ENCODE data around the gene DNAJB6.

The DNAJB6 gene

DNA sequence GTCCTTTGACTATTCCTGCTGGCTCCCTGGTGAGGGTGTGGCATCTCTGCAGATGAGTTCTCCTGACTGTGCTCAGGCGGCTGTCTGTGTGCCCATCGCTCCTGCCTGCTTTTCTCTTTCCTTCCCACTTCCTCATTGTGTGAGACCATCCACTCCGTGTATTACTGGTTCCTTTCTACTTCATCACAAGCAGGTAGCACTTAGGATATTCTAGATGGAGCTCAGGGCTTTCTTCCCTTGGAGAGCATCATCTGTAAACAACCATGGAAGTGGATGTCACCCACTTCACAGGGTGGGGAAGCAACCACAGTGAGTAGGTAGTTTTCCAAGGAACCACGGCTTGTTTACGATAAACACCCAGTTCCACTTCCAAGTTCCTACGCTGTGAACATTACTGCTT is 15.7 kb downstream of the DNAJB6 start:
- H3K27ac ChIP-seq, result no peak overlapping the region
- TF ChIP-seq ZFX (IDR thresholded peaks at IDR 0.05), result no peak
- TF ChIP-seq, protein P1, sequence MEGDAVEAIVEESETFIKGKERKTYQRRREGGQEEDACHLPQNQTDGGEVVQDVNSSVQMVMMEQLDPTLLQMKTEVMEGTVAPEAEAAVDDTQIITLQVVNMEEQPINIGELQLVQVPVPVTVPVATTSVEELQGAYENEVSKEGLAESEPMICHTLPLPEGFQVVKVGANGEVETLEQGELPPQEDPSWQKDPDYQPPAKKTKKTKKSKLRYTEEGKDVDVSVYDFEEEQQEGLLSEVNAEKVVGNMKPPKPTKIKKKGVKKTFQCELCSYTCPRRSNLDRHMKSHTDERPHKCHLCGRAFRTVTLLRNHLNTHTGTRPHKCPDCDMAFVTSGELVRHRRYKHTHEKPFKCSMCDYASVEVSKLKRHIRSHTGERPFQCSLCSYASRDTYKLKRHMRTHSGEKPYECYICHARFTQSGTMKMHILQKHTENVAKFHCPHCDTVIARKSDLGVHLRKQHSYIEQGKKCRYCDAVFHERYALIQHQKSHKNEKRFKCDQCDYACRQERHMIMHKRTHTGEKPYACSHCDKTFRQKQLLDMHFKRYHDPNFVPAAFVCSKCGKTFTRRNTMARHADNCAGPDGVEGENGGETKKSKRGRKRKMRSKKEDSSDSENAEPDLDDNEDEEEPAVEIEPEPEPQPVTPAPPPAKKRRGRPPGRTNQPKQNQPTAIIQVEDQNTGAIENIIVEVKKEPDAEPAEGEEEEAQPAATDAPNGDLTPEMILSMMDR (conservative IDR thresholded peaks at IDR 0.05), result no peak

DNA sequence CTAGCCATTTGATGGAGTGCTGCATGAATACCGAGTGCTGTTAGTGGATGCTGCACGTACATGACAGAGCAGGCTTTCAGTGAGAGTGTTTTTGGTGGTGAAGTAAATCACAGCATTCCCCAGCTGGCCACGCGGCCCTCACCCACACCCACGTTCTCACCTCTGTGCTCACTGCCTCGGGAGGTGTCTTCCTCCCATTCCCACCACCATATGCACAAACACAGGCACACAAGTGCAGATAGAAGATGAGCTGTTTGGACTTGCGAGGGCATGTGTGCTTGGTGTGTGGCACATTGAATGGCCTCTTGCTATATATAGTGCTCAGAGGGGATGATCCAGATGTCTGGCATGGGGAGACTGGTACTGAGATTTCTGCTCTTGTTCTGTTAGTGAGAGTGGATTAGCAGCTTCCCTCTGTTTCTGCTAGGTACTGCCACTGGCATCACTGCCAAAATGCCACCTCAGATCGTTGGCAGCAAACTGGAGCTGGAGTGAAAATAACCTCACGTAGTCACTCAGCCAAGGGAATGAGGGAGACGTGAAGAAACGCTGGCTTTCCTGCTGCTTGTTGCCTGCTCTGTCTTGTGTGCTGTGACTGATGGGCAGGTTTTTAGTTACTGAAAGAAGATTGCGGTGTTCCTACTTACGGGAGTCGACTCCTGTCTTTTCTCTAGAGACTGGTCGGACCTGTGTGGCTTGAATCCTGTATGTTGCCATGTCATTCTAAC is 19.1 kb downstream of the DNAJB6 start:
- peak overlapping the region; percentile 60 for H3K27ac ChIP-seq
- no peak for TF ChIP-seq ZFX (IDR thresholded peaks at IDR 0.05)
- TF ChIP-seq, protein P1 (conservative IDR thresholded peaks at IDR 0.05), result no peak

DNA sequence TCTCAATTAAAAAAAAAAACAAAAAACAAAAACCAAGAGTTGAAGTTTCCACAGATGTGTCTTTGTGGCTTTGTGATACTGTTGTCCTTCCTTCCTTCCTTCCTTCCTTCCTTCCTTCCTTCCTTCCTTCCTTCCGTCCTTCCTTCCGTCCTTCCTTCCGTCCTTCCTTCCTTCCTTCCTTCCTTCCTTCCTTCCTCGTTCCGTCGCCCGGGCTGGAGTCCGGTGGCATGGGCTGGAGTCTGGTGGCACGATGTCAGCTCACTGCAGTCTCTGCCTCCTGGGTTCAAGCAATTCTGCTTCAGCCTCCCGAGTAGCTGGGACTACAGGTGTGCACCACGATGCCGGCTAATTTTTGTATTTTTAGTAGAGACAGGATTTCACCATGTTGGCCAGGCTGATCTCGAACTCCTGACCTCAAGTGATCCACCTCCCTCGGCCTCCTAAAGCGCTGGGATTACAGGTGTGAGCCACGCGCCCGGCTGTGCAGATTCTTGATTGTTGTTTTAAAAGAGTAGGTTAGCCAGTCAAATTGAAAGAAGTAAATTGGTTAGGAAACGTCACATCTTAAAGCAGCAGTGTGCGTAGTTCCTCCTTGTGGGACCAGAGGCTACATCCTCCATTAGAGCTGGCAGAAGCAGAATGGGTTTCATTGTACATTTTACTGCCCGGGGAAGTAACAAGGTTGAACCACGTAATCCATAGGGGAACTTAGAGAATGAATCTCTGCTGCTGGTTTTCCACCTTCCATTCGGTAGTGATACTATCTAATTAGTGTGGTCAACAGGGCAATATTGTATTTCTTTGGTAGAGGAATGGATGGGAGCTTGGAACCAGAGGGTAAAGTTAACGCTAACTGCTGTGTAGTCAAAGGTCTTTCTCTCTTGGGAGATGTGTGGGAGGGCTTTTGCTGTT is 20.6 kb downstream of the DNAJB6 start:
- TF ChIP-seq ZFX (IDR thresholded peaks at IDR 0.05), result no peak
- TF ChIP-seq, protein P1 (conservative IDR thresholded peaks at IDR 0.05), result no peak
- H3K27ac ChIP-seq, result no peak overlapping the region

DNA sequence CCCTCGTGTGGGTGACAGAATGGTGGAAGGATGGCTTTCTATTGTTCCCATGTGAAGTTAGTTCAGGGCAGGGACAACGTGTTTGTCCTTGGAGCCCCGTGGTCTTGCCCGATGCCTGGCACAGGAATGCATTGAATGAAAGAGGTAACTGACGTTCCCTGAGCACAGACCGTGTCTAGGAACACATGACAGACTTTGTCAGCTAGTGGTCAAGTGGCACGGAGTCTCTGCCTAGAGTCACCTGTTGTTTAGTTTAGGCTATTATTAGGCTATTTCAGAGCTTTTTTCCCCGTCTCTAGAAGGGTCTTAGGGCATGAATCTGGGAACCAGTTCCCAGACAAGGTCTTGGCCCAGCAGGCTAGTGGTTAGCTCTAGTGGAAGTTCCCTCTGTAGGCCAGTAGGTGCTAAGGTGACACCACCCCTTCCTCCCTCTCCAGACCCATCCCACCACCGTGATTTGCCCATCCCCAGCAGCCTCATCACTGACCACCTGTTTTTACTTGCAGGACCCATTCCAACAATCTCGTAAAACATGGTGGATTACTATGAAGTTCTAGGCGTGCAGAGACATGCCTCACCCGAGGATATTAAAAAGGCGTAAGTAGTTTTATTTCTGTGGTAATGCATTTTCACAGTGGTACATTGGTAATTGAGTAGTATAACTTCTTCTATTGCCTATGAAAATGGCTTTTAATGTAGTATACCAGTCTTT is 21.4 kb downstream of the DNAJB6 start:
- H3K27ac ChIP-seq, result no peak overlapping the region
- TF ChIP-seq ZFX (IDR thresholded peaks at IDR 0.05), result no peak
- TF ChIP-seq, protein P1 (conservative IDR thresholded peaks at IDR 0.05), result no peak

DNA sequence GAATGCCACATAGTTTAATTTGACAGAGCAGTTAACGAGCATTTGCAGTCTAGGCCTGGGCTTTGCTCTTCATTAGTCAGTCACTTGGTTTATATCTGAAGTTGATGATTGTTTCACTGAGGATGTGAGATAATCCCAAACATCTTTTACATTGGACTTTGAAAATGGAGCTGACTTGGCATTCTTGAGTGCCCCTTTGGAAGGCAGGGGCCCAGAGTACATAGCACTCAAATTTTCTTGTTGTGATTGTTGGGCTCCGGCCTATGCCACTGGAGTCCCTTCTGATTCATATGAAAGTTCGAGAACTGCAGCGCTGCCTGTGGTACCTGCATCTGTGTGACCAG is 21.9 kb downstream of the DNAJB6 start:
- H3K27ac ChIP-seq, result no peak overlapping the region
- no peak for TF ChIP-seq ZFX (IDR thresholded peaks at IDR 0.05)
- TF ChIP-seq, protein P1 (conservative IDR thresholded peaks at IDR 0.05), result no peak

DNA sequence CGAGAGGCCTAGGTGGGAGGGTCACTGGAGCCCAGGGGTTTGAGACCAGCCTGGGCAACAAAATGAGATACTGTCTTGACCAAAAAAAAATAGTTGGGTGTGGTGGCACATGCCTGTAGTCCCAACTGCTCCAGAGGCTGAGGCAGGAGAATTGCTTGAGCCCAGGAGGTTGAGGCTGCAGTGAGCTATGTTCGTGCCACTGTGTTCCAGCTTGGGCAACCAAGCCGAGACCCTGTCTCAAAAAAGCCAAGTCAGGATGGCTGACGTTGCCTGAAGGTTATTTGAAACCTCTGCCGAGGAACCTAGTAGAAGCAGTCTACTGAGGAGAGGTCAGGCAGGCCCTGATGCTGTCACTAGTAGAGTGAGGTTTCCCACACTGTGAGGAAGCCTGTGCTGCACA is 22.8 kb downstream of the DNAJB6 start:
- TF ChIP-seq ZFX (IDR thresholded peaks at IDR 0.05), result no peak
- TF ChIP-seq, protein P1 (conservative IDR thresholded peaks at IDR 0.05), result no peak
- H3K27ac ChIP-seq, result no peak overlapping the region

Measured in C4-2B (cell line).